ENCODE results near the gene ERP44. TPM values are rescaled to one million over a fixed set of nuclear protein-coding genes. Genes with fewer than 3 reads are reported as not detected.

The ERP44 gene
- total RNA-seq, 2 donors from 2014 or later = 27.8 to 30.2 TPM

GRCh38 chr9:99948482-99948881 lies 150.3 kb downstream of the ERP44 start:
- no peak for TF ChIP-seq CTCF (IDR thresholded peaks at IDR 0.05)
- Histone ChIP-seq H3K27ac (no peak overlapping the region), H3K4me1 (no peaks in the 10 kb centered on the region), H3K9ac (ENCODE audit: low read depth in 2 of 2, low read length in 2 of 2) (no peak overlapping the region), H3K36me3 (no peaks in the 10 kb centered on the region), H3K4me3 (no peak overlapping the region), H3K9me3 (no peaks in the 10 kb centered on the region), H3K27me3 (no peaks in the 10 kb centered on the region)
- DNase-seq = no peak
- intact Hi-C loops (cut with DNase I) = no loop called here

- H3K4me1 ChIP-seq = no peaks in the 10 kb centered on the region
- TF ChIP-seq CTCF (IDR thresholded peaks at IDR 0.05) = no peak
- no peak overlapping the region for H3K27ac ChIP-seq
- no peak for DNase-seq
- no peaks in the 10 kb centered on the region for H3K36me3 ChIP-seq
- no peak overlapping the region for H3K4me3 ChIP-seq
- H3K9ac ChIP-seq (ENCODE audit: low read depth in 2 of 2, low read length in 2 of 2) = no peak overlapping the region
- intact Hi-C loops (cut with DNase I) = no loop called here
- H3K9me3 ChIP-seq = no peaks in the 10 kb centered on the region
- H3K27me3 ChIP-seq = no peaks in the 10 kb centered on the region
These were observed 151.4 kb downstream of the ERP44 start for GRCh38 chr9:99947395-99947794.

GRCh38 chr9:99936947-99937587 lies 161.7 kb downstream of the ERP44 start:
- Histone ChIP-seq H3K27ac (no peak overlapping the region), H3K4me3 (no peak overlapping the region), H3K36me3 (no peaks in the 10 kb centered on the region), H3K9me3 (no peaks in the 10 kb centered on the region), H3K9ac (ENCODE audit: low read depth in 2 of 2, low read length in 2 of 2) (no peak overlapping the region), H3K4me1 (no peaks in the 10 kb centered on the region), H3K27me3 (no peaks in the 10 kb centered on the region)
- intact Hi-C loops (cut with DNase I) = no loop called here
- DNase-seq = no peak
- no peak for TF ChIP-seq CTCF (IDR thresholded peaks at IDR 0.05)

GRCh38 chr9:99931155-99931840 lies 167.5 kb downstream of the ERP44 start:
- intact Hi-C loops (cut with DNase I) = no loop called here
- no peaks in the 10 kb centered on the region for H3K27me3 ChIP-seq
- no peak for DNase-seq
- H3K27ac ChIP-seq = no peak overlapping the region
- TF ChIP-seq CTCF (IDR thresholded peaks at IDR 0.05) = no peak
- H3K4me3 ChIP-seq = no peak overlapping the region
- H3K9ac ChIP-seq (ENCODE audit: low read depth in 2 of 2, low read length in 2 of 2) = no peak overlapping the region
- no peaks in the 10 kb centered on the region for H3K4me1 ChIP-seq
- H3K36me3 ChIP-seq = no peaks in the 10 kb centered on the region
- no peaks in the 10 kb centered on the region for H3K9me3 ChIP-seq

GRCh38 chr9:99929652-99930051 lies 169.1 kb downstream of the ERP44 start:
- Histone ChIP-seq H3K4me1 (no peaks in the 10 kb centered on the region), H3K9ac (ENCODE audit: low read depth in 2 of 2, low read length in 2 of 2) (no peak overlapping the region), H3K36me3 (no peaks in the 10 kb centered on the region), H3K27me3 (no peaks in the 10 kb centered on the region), H3K27ac (no peak overlapping the region), H3K9me3 (no peaks in the 10 kb centered on the region), H3K4me3 (no peak overlapping the region)
- no peak for TF ChIP-seq CTCF (IDR thresholded peaks at IDR 0.05)
- no peak for DNase-seq
- intact Hi-C loops (cut with DNase I) = no loop called here

Other genes with a start within 250 kb of the ERP44 start
- gene STX17, start 192.3 kb downstream of the ERP44 start, total RNA-seq = 10 to 100 TPM; 23.3 to 37.3 TPM
- 10 to 100 TPM; 12.1 to 16.0 TPM for gene INVS, start 243 bp upstream of the ERP44 start, total RNA-seq

All from colonic mucosa (tissue), 4 donors.